Gastroesophageal sphincter (tissue), 4 donors: ENCODE measurements around the gene DGKI. TPM values are rescaled to one million over a fixed set of nuclear protein-coding genes. Genes with fewer than 3 reads are reported as not detected.
A peak's percentile ranks its signal among the peaks of the same experiment; 100 is the strongest.

Experiments used
- ATAC-seq: fragments of 150-250 bp; one replicate; pipeline ENCODE4 v1.9.1; 2016; ENCODE audit warnings: mild to moderate bottlenecking, moderate library complexity
- H3K27ac ChIP-seq, 4 donors: fragments of 200-600 bp; sonication (generic) in 3 of 4; 1 replicate in 3 of 4; 2 replicates in 1 of 4; pipeline ENCODE4 v1.5.1; 2016 to 2019
- H3K27me3 ChIP-seq: fragments of 200-600 bp; sonication (generic); one replicate; pipeline ENCODE4 v1.5.1; 2019
- H3K36me3 ChIP-seq, 2 donors: fragments of 200-600 bp; sonication (generic); one replicate each; pipeline ENCODE4 v1.5.1; 2019; ENCODE audit warnings: control low read depth in 1 of 2
- H3K4me1 ChIP-seq, 3 donors: fragments of 200-600 bp; sonication (generic); 1 replicate in 2 of 3; 2 replicates in 1 of 3; pipeline ENCODE4 v1.5.1; 2016 to 2019; ENCODE audit warnings: control low read depth in 2 of 3
- H3K4me3 ChIP-seq, 2 donors: fragments of 200-600 bp; sonication (generic); one replicate each; pipeline ENCODE4 v1.5.1; 2019; ENCODE audit warnings: mild to moderate bottlenecking in 1 of 2, moderate library complexity in 1 of 2
- H3K9me3 ChIP-seq, 3 donors: fragments of 200-600 bp; sonication (generic); one replicate each; pipeline ENCODE4 v1.5.1; 2017 to 2019; ENCODE audit warnings: control low read depth in 2 of 3
- EP300 ChIP-seq: sonication (generic); formaldehyde crosslinking; IDR thresholded peaks from one replicate; pipeline ENCODE4 v1.6.1; 2017; ENCODE audit warnings: antibody characterized with exemption, mild to moderate bottlenecking
- POLR2A ChIP-seq, 2 donors: fragments of 450-650 bp; IDR thresholded peaks; one replicate each; pipeline ENCODE4 v1.6.1; 2017; ENCODE audit warnings: antibody characterized with exemption in 2 of 2, mild to moderate bottlenecking in 2 of 2, moderate library complexity in 1 of 2
- POLR2AphosphoS5 ChIP-seq: sonication (generic); formaldehyde crosslinking; IDR thresholded peaks from one replicate; pipeline ENCODE4 v1.6.1; 2017; ENCODE audit warnings: antibody characterized with exemption
- WGBS, 2 donors: methylation state at CpG; one replicate each; pipeline ENCODE4 v1.1.5; 2018; ENCODE audit warnings: low coverage in 1 of 2; 5-methylcytosine and 5-hydroxymethylcytosine counted together
- total RNA-seq, 4 donors: library from RNA; depleted of rRNA; stranded (reverse); fragments of >200 nt; gene quantifications; one replicate each; pipeline ENCODE4 v1.1.0, GENCODE V29; 2016
- TF ChIP-seq, protein P1 (sequence below), 4 experiments: fragments of 200-600 bp in 2 of 4; fragments of 450-650 bp in 2 of 4; sonication (generic) in 1 of 4; IDR thresholded peaks; one replicate each; pipeline ENCODE4 v1.5.1; 2017 to 2019; ENCODE audit warnings: antibody characterized with exemption in 4 of 4, mild to moderate bottlenecking in 2 of 4, moderate library complexity in 2 of 4

The DGKI gene
- total RNA-seq, 4 donors from 2014 or later: 0.27 to 4.8 (median 3.2) TPM

GRCh38 chr7:137838706-137839315, 8.0 kb downstream of the DGKI start:
- TF ChIP-seq, protein P1, sequence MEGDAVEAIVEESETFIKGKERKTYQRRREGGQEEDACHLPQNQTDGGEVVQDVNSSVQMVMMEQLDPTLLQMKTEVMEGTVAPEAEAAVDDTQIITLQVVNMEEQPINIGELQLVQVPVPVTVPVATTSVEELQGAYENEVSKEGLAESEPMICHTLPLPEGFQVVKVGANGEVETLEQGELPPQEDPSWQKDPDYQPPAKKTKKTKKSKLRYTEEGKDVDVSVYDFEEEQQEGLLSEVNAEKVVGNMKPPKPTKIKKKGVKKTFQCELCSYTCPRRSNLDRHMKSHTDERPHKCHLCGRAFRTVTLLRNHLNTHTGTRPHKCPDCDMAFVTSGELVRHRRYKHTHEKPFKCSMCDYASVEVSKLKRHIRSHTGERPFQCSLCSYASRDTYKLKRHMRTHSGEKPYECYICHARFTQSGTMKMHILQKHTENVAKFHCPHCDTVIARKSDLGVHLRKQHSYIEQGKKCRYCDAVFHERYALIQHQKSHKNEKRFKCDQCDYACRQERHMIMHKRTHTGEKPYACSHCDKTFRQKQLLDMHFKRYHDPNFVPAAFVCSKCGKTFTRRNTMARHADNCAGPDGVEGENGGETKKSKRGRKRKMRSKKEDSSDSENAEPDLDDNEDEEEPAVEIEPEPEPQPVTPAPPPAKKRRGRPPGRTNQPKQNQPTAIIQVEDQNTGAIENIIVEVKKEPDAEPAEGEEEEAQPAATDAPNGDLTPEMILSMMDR (IDR thresholded peaks at IDR 0.05): no peak
- TF ChIP-seq POLR2A (IDR thresholded peaks at IDR 0.05) (no peak), POLR2AphosphoS5 (no peak), EP300 (no peak)
- peaks cover 14% of the 10 kb centered on the region for H3K27me3 ChIP-seq
- H3K9me3 ChIP-seq: no peaks in the 10 kb centered on the region
- H3K4me3 ChIP-seq: no peak overlapping the region
- no peak for ATAC-seq
- peaks cover 0 to 4% (median 0%) of the 10 kb centered on the region in 3 donors for H3K4me1 ChIP-seq
- WGBS, 2 donors: 86 to 87% methylated on average over 4 to 7 of the region's 7 CpGs
- H3K36me3 ChIP-seq: no peaks in the 10 kb centered on the region
- no peak overlapping the region for H3K27ac ChIP-seq

- Histone ChIP-seq H3K27me3 (peaks cover 1% of the 10 kb centered on the region), H3K9me3 (peaks cover 0 to 17% (median 0%) of the 10 kb centered on the region in 3 donors), H3K36me3 (no peaks in the 10 kb centered on the region), H3K27ac (peak overlapping the region in 3 of 4 donors; percentile 33 to 39 (median 37)), H3K4me3 (no peak overlapping the region), H3K4me1 (peaks cover 0 to 4% (median 0%) of the 10 kb centered on the region in 3 donors)
- no peak for ATAC-seq
- TF ChIP-seq, protein P1 (IDR thresholded peaks at IDR 0.05): no peak
- TF ChIP-seq POLR2AphosphoS5 (no peak), EP300 (no peak), POLR2A (IDR thresholded peaks at IDR 0.05) (no peak)
- 67% methylated on average over 1 of the region's 1 CpG; no CpG with 5 or more reads in 1 of the 2 donors for WGBS, 2 donors
These were observed 10.2 kb downstream of the DGKI start for GRCh38 chr7:137836541-137836940.

DNA sequence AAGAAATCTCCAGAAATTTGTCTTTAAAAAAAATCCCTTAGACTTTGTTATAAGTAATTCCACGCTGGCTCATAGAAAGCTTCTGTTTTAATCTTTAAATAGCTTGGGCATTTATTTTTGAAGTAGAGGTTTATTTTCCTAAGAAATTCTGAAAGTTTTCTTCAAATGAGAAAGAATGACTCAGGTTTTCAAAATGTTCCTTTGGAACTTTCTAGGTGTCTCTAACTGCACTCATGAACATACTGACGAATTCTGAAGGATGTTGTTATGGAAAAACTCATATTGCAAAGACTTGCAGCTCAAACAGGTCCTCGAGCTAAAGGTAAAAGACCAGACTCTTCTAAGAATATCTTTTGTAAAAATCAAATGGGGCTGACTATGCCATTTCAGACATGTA, 10.7 kb downstream of the DGKI start:
- ATAC-seq: no peak
- peak overlapping the region in 3 of 4 donors; percentile 33 to 69 (median 37) for H3K27ac ChIP-seq

GRCh38 chr7:137835486-137836112, 11.2 kb downstream of the DGKI start:
- WGBS, 2 donors: 4 to 37% methylated on average over 3 of the region's 3 CpGs
- ATAC-seq: no peak

More for the DNA sequence above, 10.7 kb downstream of the DGKI start:
- Histone ChIP-seq H3K9me3 (peaks cover 0 to 17% (median 0%) of the 10 kb centered on the region in 3 donors), H3K4me1 (peaks cover 0 to 4% (median 0%) of the 10 kb centered on the region in 3 donors), H3K36me3 (no peaks in the 10 kb centered on the region), H3K27me3 (no peaks in the 10 kb centered on the region), H3K4me3 (no peak overlapping the region)
- TF ChIP-seq POLR2A (IDR thresholded peaks at IDR 0.05) (no peak), POLR2AphosphoS5 (no peak), EP300 (no peak)
- TF ChIP-seq, protein P1 (IDR thresholded peaks at IDR 0.05): no peak
- 45 to 57% methylated on average over 3 of the region's 3 CpGs for WGBS, 2 donors

More at GRCh38 chr7:137835486-137836112, 11.2 kb downstream of the DGKI start:
- Histone ChIP-seq H3K27ac (peak overlapping the region in 3 of 4 donors; percentile 37 to 69 (median 47)), H3K9me3 (peaks cover 0 to 17% (median 0%) of the 10 kb centered on the region in 3 donors), H3K36me3 (no peaks in the 10 kb centered on the region), H3K4me3 (no peak overlapping the region), H3K4me1 (peaks cover 0 to 4% (median 0%) of the 10 kb centered on the region in 3 donors), H3K27me3 (no peaks in the 10 kb centered on the region)
- TF ChIP-seq, protein P1 (IDR thresholded peaks at IDR 0.05): no peak
- TF ChIP-seq EP300: no peak
